GM12878 (cell line): ENCODE results near the gene AFAP1. TPM values are rescaled to one million over a fixed set of nuclear protein-coding genes. Genes with fewer than 3 reads are reported as not detected.
A peak's percentile ranks its signal among the peaks of the same experiment; 100 is the strongest.

Source experiments
- ATAC-seq: fragments of 200-7000 bp; cut with Tn5 transposase; 3 replicates; pipeline ENCODE4 v1.9.1; 2020; ENCODE audit warnings: mild to moderate bottlenecking, moderate library complexity
- BruUV-seq: library from RNA; stranded (reverse); fragments of 400-500 nt; replicated peaks from 2 replicates; lab custom pipeline; 2021; lab: Mats Ljungman, UMichigan
- CTCF ChIA-PET: fragments of 300-600 bp; sonication (Branson Sonifier 250); formaldehyde crosslinking; extraction: SDS; loops from one replicate; lab custom pipeline; 2021; ENCODE audit warnings: inconsistent platforms; lab: Yijun Ruan, JAX
- POLR2A ChIA-PET: fragments of 350-600 bp; formaldehyde crosslinking; extraction: SDS; loops from one replicate; lab custom pipeline; 2021; ENCODE audit warnings: inconsistent platforms; lab: Charles Lee
- RAD21 ChIA-PET: fragments of 300-600 bp; sonication (Branson Sonifier 250); formaldehyde crosslinking; loops from one replicate; lab custom pipeline; 2023; ENCODE audit warnings: antibody characterized with exemption; ENCODE audit not compliant: unreplicated experiment; lab: Charles Lee
- SMC1A ChIA-PET: fragments of 300-600 bp; sonication (Branson Sonifier 250); formaldehyde crosslinking; loops from one replicate; lab custom pipeline; 2023; ENCODE audit not compliant: unreplicated experiment, uncharacterized antibody; lab: Charles Lee
- DNase-seq: peaks from one replicate; pipeline ENCODE4 v3.0.0-alpha.2; 2011; ENCODE audit warnings: low read depth, low spot score
- FAIRE-seq: peaks from 3 replicates; lab custom pipeline; 2011; peaks lifted over from hg19 to GRCh38; lab: Jason Lieb, UNC
- H2AFZ ChIP-seq: 2 replicates; pipeline ENCODE4 v1.6.0; 2011; ENCODE audit warnings: low read depth, low read length, control low read depth; ENCODE audit not compliant: control insufficient read depth
- H3K27ac ChIP-seq: 2 replicates; pipeline ENCODE4 v1.5.1; 2011; ENCODE audit warnings: control low read depth; ENCODE audit not compliant: control insufficient read depth, insufficient read depth
- H3K27me3 ChIP-seq, 2 experiments: replicated peaks in 1 of 2; 2 replicates each; pipeline versions ENCODE4 v1.6.0 to v1.6.1; 2011; ENCODE audit warnings: low read length in 1 of 2; ENCODE audit not compliant: control insufficient read depth in 2 of 2, insufficient read depth in 2 of 2
- H3K36me3 ChIP-seq, 2 experiments: 2 replicates each; pipeline ENCODE4 v1.5.1; 2011; ENCODE audit warnings: low read length in 1 of 2; ENCODE audit not compliant: control insufficient read depth in 2 of 2, insufficient read depth in 2 of 2
- H3K4me1 ChIP-seq: 2 replicates; pipeline ENCODE4 v1.6.1; 2011; ENCODE audit warnings: mild to moderate bottlenecking, low read length, moderate library complexity, mixed read lengths; ENCODE audit not compliant: control insufficient read depth, insufficient read depth
- H3K4me2 ChIP-seq: 2 replicates; pipeline ENCODE4 v1.6.0; 2011; ENCODE audit warnings: control low read depth; ENCODE audit not compliant: control insufficient read depth, insufficient read depth
- H3K4me3 ChIP-seq: fragments of 200-600 bp; sonication (generic); 2 replicates; pipeline ENCODE4 v1.5.1; 2016
- H3K79me2 ChIP-seq: 2 replicates; pipeline ENCODE4 v1.6.0; 2011; ENCODE audit warnings: low read length; ENCODE audit not compliant: control insufficient read depth, insufficient read depth
- H3K9ac ChIP-seq: 2 replicates; pipeline ENCODE4 v1.8.0; 2011; ENCODE audit warnings: low read length, control low read depth, mixed read lengths; ENCODE audit not compliant: control insufficient read depth, insufficient read depth
- H3K9me3 ChIP-seq: replicated peaks from 3 replicates; pipeline ENCODE4 v1.5.1; 2011; ENCODE audit warnings: mild to moderate bottlenecking, low read length; ENCODE audit not compliant: control insufficient read depth, insufficient read depth
- H4K20me1 ChIP-seq: 2 replicates; pipeline ENCODE4 v1.6.0; 2011; ENCODE audit not compliant: control insufficient read depth, insufficient read depth
- BMI1 ChIP-seq: fragments of 450-650 bp; IDR thresholded peaks from 2 replicates; pipeline ENCODE4 v1.6.1; 2016; ENCODE audit warnings: mild to moderate bottlenecking, moderate library complexity, borderline replicate concordance
- CBFB ChIP-seq: IDR thresholded peaks from 2 replicates; pipeline ENCODE4 v1.6.1; 2016; ENCODE audit warnings: antibody characterized with exemption, low read depth
- CHD4 ChIP-seq: fragments of 200-600 bp; sonication (generic); IDR thresholded peaks from 2 replicates; pipeline ENCODE4 v1.6.1; 2016; ENCODE audit warnings: mild to moderate bottlenecking
- EGR1 ChIP-seq, 2 experiments: IDR thresholded peaks; 1 replicate in 1 of 2; 2 replicates in 1 of 2; pipeline ENCODE4 v1.6.1; 2011 to 2012; ENCODE audit warnings: low read depth in 2 of 2, low read length in 2 of 2, borderline replicate concordance in 1 of 2, mild to moderate bottlenecking in 1 of 2, moderate library complexity in 1 of 2
- NBN ChIP-seq: fragments of 450-650 bp; IDR thresholded peaks from 2 replicates; pipeline ENCODE4 v1.6.1; 2016
- PAX5 ChIP-seq: IDR thresholded peaks from 2 replicates; pipeline ENCODE4 v1.6.1; 2011; ENCODE audit warnings: low read depth, low read length, borderline replicate concordance
- RAD21 ChIP-seq: IDR thresholded peaks from 2 replicates; pipeline ENCODE4 v1.6.1; 2011; ENCODE audit warnings: mild to moderate bottlenecking, low read depth, low read length, moderate library complexity; ENCODE audit not compliant: insufficient read depth
- SMAD5 ChIP-seq: IDR thresholded peaks from 2 replicates; pipeline ENCODE4 v1.6.1; 2016; ENCODE audit warnings: antibody characterized with exemption, low read depth
- TCF3 ChIP-seq: IDR thresholded peaks from 2 replicates; pipeline ENCODE4 v1.6.1; 2012; ENCODE audit warnings: low read depth, mild to moderate bottlenecking, low read length, borderline replicate concordance; ENCODE audit not compliant: insufficient read depth
- ZNF207 ChIP-seq: fragments of 450-650 bp; IDR thresholded peaks from 2 replicates; pipeline ENCODE4 v1.6.1; 2014; ENCODE audit warnings: antibody characterized with exemption, mild to moderate bottlenecking, borderline replicate concordance
- ZNF217 ChIP-seq: fragments of 450-650 bp; IDR thresholded peaks from 2 replicates; pipeline ENCODE4 v1.6.1; 2017; ENCODE audit warnings: antibody characterized with exemption, mild to moderate bottlenecking
- WGBS: methylation state at CpG from one replicate; pipeline ENCODE4 v1.1.6; 2016; ENCODE audit warnings: low lambda C conversion rate; ENCODE audit not compliant: insufficient replicate concordance, insufficient coverage; ENCODE audit errors: missing lambda C conversion rate; 5-methylcytosine and 5-hydroxymethylcytosine counted together
- in situ Hi-C: fragments of 300-500 bp; cut with MboI; formaldehyde crosslinking; loops from 9 replicates; pipeline ENCODE4 v1.14.3; 2018; ENCODE audit warnings: mixed read lengths
- intact Hi-C: fragments of 100-400 bp; cut with micrococcal nuclease; formaldehyde crosslinking; loops from one replicate; pipeline ENCODE4 v1.14.2; 2022; ENCODE audit not compliant: unreplicated experiment
- polyA plus RNA-seq, 11 experiments: library from polyadenylated mRNA; depleted of rRNA in 4 of 11; unstranded in 6 of 11; stranded (reverse) in 5 of 11; fragments of >200 nt; fragmentation: Nextera tagmentation in 4 of 11; fragmentation: Illumina TruSeq in 1 of 11; extraction: Ambion mirVana in 4 of 11; extraction: Trizol in 1 of 11; gene quantifications; 1 replicate in 1 of 11; 2 replicates in 10 of 11; pipeline versions ENCODE4 v1.2.1 to v1.2.3, GENCODE V29; 2011 to 2016; ENCODE audit warnings: inconsistent platforms in 2 of 11, missing spikeins in 2 of 11, low read depth in 1 of 11
- total RNA-seq, 4 experiments: library from RNA; depleted of rRNA in 3 of 4; stranded (reverse); fragments of >200 nt in 3 of 4; fragmentation: Illumina TruSeq in 1 of 4; extraction: Trizol in 1 of 4; gene quantifications; 2 replicates each; pipeline versions ENCODE4 v1.2.1 to v1.2.3, GENCODE V29; 2013 to 2021
- TF ChIP-seq, protein P1 (sequence below): fragments of 450-650 bp; IDR thresholded peaks from 2 replicates; pipeline ENCODE4 v1.6.1; 2018; ENCODE audit warnings: borderline replicate concordance, mild to moderate bottlenecking; ENCODE audit not compliant: partially characterized antibody
- TF ChIP-seq, protein P2 (sequence below): fragments of 450-650 bp; conservative IDR thresholded peaks from 2 replicates; pipeline ENCODE4 v1.6.1; 2017; ENCODE audit warnings: mild to moderate bottlenecking, moderate library complexity
- TF ChIP-seq, protein P3 (sequence below): fragments of 450-650 bp; IDR thresholded peaks from 2 replicates; pipeline ENCODE4 v1.6.1; 2017; ENCODE audit warnings: low read depth, mild to moderate bottlenecking, moderate library complexity
- TF ChIP-seq, protein P4 (sequence below), 3 experiments: IDR thresholded peaks in 2 of 3; conservative IDR thresholded peaks in 1 of 3; 2 replicates each; pipeline ENCODE4 v1.5.1; 2011; ENCODE audit warnings: low read depth in 3 of 3, low read length in 3 of 3, mild to moderate bottlenecking in 3 of 3, control low read depth in 2 of 3, moderate library complexity in 2 of 3, inconsistent platforms in 1 of 3, mixed read lengths in 1 of 3; ENCODE audit not compliant: control insufficient read depth in 2 of 3, insufficient read depth in 1 of 3; ENCODE audit errors: extremely low read depth in 1 of 3

AFAP1 gene
- total and polyA plus RNA-seq, 10 of the 15 experiments (the other 5 are each of a cell fraction or from before 2014, with no cell fraction given): 0.02 to 0.23 (median 0.09) TPM; not detected in 1

DNA sequence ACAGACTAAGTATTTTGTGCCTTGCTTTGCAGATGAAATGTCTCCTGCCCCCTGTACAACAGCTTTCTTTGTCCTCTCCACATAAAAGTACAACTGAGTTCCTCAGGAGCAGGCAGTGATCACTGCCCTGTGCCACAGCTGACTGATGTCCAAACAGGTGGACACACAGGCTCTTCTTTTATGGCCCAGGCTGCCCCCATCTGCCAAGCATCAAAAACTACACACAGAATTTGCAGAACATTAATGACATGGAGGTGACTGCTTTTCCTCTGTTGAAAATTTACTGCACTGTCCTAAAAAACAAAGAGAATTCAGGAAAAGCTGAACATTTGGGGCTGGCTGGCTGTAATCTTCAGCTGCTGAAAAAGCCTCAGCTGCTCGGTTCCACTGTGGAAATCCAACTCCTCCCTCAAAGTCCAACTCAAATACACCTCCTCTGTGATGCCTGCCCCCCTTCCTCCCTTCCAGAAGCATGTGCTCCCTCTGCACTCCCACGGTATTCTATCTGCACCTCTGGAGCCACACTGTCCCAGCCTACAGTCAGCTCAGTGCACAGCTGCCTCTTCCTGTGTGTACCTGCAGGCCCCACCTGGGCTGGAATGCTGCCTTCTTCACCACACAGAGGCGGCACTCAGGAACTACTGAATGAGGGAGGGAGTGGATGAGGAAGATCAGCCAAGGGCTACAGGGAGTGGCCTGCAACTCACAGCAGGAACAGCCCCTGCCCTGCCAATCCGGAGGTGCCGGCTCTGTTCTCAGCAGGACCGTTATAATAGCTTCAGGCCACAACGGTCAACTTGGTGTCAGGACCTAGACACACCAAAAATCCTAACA lies 10.3 kb downstream of the AFAP1 start:
- Histone ChIP-seq H3K9me3 (no peaks in the 10 kb centered on the region; the same call in 2 of the 3 replicates), H3K27me3 (no peaks in the 10 kb centered on the region; a peak in 2 of 4 replicates), H3K4me3 (no peak overlapping the region), H3K36me3 (no peaks in the 10 kb centered on the region), H3K9ac (no peak overlapping the region), H3K27ac (no peak overlapping the region), H4K20me1 (no peaks in the 10 kb centered on the region), H3K4me1 (no peaks in the 10 kb centered on the region), H3K4me2 (no peak overlapping the region), H3K79me2 (no peaks in the 10 kb centered on the region), H2AFZ (no peak overlapping the region)
- ChIA-PET SMC1A (interaction anchor here (1.0 kb wide), 1 partner anchor 123 kb away, joined by 3 read pairs; no protein-coding TSS in a partner anchor), CTCF (no interaction called here), RAD21 (no interaction called here), POLR2A (no interaction called here)
- DNase-seq (no peak), ATAC-seq (no peak), FAIRE-seq (no peak)
- intact Hi-C loops: no loop called here
- WGBS: 3% methylated on average over 7 of the region's 7 CpGs
- in situ Hi-C loops: no loop called here
- no TSS peak for BruUV-seq
- TF ChIP-seq TCF3 (no peak), CHD4 (no peak), BMI1 (no peak), PAX5 (no peak), ZNF207 (no peak), ZNF217 (no peak), EGR1 (IDR thresholded peaks at IDR 0.05; ENCODE audit: borderline replicate concordance in 1 of 2, low read depth in 2 of 2, low read length in 2 of 2) (no peak), RAD21 (0 out of 2 replicates have a peak, but pooled peaks have one; percentile 14), NBN (no peak), SMAD5 (no peak), CBFB (no peak)
- TF ChIP-seq, protein P1, sequence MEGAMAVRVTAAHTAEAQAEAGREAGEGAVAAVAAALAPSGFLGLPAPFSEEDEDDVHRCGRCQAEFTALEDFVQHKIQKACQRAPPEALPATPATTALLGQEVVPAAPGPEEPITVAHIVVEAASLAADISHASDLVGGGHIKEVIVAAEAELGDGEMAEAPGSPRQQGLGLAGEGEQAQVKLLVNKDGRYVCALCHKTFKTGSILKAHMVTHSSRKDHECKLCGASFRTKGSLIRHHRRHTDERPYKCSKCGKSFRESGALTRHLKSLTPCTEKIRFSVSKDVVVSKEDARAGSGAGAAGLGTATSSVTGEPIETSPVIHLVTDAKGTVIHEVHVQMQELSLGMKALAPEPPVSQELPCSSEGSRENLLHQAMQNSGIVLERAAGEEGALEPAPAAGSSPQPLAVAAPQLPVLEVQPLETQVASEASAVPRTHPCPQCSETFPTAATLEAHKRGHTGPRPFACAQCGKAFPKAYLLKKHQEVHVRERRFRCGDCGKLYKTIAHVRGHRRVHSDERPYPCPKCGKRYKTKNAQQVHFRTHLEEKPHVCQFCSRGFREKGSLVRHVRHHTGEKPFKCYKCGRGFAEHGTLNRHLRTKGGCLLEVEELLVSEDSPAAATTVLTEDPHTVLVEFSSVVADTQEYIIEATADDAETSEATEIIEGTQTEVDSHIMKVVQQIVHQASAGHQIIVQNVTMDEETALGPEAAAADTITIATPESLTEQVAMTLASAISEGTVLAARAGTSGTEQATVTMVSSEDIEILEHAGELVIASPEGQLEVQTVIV: no peak
- TF ChIP-seq, protein P2, sequence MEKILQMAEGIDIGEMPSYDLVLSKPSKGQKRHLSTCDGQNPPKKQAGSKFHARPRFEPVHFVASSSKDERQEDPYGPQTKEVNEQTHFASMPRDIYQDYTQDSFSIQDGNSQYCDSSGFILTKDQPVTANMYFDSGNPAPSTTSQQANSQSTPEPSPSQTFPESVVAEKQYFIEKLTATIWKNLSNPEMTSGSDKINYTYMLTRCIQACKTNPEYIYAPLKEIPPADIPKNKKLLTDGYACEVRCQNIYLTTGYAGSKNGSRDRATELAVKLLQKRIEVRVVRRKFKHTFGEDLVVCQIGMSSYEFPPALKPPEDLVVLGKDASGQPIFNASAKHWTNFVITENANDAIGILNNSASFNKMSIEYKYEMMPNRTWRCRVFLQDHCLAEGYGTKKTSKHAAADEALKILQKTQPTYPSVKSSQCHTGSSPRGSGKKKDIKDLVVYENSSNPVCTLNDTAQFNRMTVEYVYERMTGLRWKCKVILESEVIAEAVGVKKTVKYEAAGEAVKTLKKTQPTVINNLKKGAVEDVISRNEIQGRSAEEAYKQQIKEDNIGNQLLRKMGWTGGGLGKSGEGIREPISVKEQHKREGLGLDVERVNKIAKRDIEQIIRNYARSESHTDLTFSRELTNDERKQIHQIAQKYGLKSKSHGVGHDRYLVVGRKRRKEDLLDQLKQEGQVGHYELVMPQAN: no peak
- TF ChIP-seq, protein P3, sequence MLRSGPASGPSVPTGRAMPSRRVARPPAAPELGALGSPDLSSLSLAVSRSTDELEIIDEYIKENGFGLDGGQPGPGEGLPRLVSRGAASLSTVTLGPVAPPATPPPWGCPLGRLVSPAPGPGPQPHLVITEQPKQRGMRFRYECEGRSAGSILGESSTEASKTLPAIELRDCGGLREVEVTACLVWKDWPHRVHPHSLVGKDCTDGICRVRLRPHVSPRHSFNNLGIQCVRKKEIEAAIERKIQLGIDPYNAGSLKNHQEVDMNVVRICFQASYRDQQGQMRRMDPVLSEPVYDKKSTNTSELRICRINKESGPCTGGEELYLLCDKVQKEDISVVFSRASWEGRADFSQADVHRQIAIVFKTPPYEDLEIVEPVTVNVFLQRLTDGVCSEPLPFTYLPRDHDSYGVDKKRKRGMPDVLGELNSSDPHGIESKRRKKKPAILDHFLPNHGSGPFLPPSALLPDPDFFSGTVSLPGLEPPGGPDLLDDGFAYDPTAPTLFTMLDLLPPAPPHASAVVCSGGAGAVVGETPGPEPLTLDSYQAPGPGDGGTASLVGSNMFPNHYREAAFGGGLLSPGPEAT: no peak
- TF ChIP-seq, protein P4, sequence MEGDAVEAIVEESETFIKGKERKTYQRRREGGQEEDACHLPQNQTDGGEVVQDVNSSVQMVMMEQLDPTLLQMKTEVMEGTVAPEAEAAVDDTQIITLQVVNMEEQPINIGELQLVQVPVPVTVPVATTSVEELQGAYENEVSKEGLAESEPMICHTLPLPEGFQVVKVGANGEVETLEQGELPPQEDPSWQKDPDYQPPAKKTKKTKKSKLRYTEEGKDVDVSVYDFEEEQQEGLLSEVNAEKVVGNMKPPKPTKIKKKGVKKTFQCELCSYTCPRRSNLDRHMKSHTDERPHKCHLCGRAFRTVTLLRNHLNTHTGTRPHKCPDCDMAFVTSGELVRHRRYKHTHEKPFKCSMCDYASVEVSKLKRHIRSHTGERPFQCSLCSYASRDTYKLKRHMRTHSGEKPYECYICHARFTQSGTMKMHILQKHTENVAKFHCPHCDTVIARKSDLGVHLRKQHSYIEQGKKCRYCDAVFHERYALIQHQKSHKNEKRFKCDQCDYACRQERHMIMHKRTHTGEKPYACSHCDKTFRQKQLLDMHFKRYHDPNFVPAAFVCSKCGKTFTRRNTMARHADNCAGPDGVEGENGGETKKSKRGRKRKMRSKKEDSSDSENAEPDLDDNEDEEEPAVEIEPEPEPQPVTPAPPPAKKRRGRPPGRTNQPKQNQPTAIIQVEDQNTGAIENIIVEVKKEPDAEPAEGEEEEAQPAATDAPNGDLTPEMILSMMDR (IDR thresholded peaks at IDR 0.05 in 2 of 3, conservative IDR thresholded peaks at IDR 0.05 in 1 of 3; ENCODE audit: control insufficient read depth in 2 of 3, extremely low read depth in 1 of 3, insufficient read depth in 1 of 3, low read depth in 3 of 3, low read length in 3 of 3): peak in 1 of 3 experiments; percentile 11; a peak in 2 of 6 replicates
